ENCODE measurements around the gene ORAI2.

DNA sequence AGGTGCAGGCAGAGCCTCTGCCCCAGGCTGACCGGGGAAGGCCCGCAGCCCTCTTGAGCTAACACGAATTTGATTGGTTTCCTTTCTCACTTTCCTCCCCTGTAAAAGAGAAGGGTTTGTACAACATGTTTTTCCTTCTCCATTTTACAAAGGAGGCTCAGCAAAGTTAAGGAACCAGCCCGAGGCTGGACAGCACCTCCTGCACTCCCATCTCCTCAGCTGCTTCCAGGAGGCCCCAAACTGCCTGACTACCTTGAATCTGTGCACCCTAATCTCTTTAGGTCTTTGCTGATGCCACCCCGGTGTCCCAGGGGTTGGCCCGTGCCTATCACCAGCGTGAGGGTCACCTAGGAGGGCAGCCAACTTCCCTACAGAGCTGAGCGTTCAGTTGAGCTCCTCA is 27.1 kb downstream of the ORAI2 start:
- TF ChIP-seq, protein P1, sequence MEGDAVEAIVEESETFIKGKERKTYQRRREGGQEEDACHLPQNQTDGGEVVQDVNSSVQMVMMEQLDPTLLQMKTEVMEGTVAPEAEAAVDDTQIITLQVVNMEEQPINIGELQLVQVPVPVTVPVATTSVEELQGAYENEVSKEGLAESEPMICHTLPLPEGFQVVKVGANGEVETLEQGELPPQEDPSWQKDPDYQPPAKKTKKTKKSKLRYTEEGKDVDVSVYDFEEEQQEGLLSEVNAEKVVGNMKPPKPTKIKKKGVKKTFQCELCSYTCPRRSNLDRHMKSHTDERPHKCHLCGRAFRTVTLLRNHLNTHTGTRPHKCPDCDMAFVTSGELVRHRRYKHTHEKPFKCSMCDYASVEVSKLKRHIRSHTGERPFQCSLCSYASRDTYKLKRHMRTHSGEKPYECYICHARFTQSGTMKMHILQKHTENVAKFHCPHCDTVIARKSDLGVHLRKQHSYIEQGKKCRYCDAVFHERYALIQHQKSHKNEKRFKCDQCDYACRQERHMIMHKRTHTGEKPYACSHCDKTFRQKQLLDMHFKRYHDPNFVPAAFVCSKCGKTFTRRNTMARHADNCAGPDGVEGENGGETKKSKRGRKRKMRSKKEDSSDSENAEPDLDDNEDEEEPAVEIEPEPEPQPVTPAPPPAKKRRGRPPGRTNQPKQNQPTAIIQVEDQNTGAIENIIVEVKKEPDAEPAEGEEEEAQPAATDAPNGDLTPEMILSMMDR (IDR thresholded peaks at IDR 0.05), result no peak
- no peak for TF ChIP-seq POLR2AphosphoS5 (IDR thresholded peaks at IDR 0.05)

Measured in stomach (tissue), 4 donors.